ENCODE data around the gene SLC23A2.

The SLC23A2 gene

GRCh38 chr20:4962241-4962855 is 39.0 kb downstream of the SLC23A2 start:
- no peak for TF ChIP-seq CTCF (IDR thresholded peaks at IDR 0.05; ENCODE audit: control insufficient read depth, insufficient read depth, low read depth, low read length, missing control alignments)
- DNase-seq (ENCODE audit: low read depth): no peak
- no peak overlapping the region for H3K4me3 ChIP-seq (ENCODE audit: control insufficient read depth, low read depth, low read length)

GRCh38 chr20:4961746-4962145 is 39.6 kb downstream of the SLC23A2 start:
- DNase-seq (ENCODE audit: low read depth): no peak
- no peak for TF ChIP-seq CTCF (IDR thresholded peaks at IDR 0.05; ENCODE audit: control insufficient read depth, insufficient read depth, low read depth, low read length, missing control alignments)
- H3K4me3 ChIP-seq (ENCODE audit: control insufficient read depth, low read depth, low read length): no peak overlapping the region

GRCh38 chr20:4959592-4959991 is 41.7 kb downstream of the SLC23A2 start:
- no peak overlapping the region for H3K4me3 ChIP-seq (ENCODE audit: control insufficient read depth, low read depth, low read length)
- no peak for DNase-seq (ENCODE audit: low read depth)
- no peak for TF ChIP-seq CTCF (IDR thresholded peaks at IDR 0.05; ENCODE audit: control insufficient read depth, insufficient read depth, low read depth, low read length, missing control alignments)

GRCh38 chr20:4957939-4958362 is 43.4 kb downstream of the SLC23A2 start:
- no peak for DNase-seq (ENCODE audit: low read depth)
- TF ChIP-seq CTCF (IDR thresholded peaks at IDR 0.05; ENCODE audit: control insufficient read depth, insufficient read depth, low read depth, low read length, missing control alignments): no peak
- no peak overlapping the region for H3K4me3 ChIP-seq (ENCODE audit: control insufficient read depth, low read depth, low read length)

GRCh38 chr20:4957187-4957586 is 44.1 kb downstream of the SLC23A2 start:
- no peak overlapping the region for H3K4me3 ChIP-seq (ENCODE audit: control insufficient read depth, low read depth, low read length)
- TF ChIP-seq CTCF (IDR thresholded peaks at IDR 0.05; ENCODE audit: control insufficient read depth, insufficient read depth, low read depth, low read length, missing control alignments): no peak
- DNase-seq (ENCODE audit: low read depth): no peak

- TF ChIP-seq CTCF (IDR thresholded peaks at IDR 0.05; ENCODE audit: control insufficient read depth, insufficient read depth, low read depth, low read length, missing control alignments): peak; percentile 64
- H3K4me3 ChIP-seq (ENCODE audit: control insufficient read depth, low read depth, low read length): no peak overlapping the region
- no peak for DNase-seq (ENCODE audit: low read depth)
Observed at GRCh38 chr20:4956200-4956810, 45.0 kb downstream of the SLC23A2 start.
